ENCODE measurements around the gene DLAT.
"Not testable (repeated sequence)": the region's sequence is repeated elsewhere in the genome, so short reads cannot be mapped to it uniquely, and the experiment has no call there.

DLAT gene

DNA sequence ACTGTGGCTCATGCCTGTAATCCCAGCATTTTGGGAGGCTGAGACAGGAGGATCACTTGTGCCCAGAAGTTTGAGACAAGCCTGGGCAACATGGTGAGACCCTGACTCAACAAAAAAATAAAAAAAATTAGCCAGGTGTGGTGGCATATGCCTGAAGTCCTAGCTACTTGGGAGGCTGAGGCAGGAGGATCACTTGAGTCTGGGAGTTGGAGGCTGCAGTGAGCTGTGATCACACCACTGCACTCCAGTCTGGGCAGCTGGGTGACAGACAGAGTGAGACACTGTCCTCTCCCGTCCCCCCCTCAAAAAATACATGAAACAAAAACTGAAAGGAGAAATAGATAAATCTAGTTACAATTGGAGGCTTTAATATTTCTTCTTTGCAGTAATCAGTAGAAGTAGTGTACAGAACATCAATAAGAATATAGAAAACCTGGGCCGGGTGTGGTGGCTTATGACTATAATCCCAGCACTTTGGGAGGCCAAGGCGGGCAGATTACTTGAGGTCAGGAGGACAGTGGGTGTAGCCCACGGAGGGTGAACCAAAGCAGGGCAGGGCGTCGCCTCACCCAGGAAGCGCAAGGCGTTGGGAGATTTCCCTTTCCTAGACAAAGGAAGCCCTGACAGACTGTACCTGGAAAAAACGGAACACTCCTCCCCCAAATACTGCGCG lies 19.6 kb upstream of the DLAT start:
- DNase-seq (ENCODE audit: low read depth), result no peak

DNA sequence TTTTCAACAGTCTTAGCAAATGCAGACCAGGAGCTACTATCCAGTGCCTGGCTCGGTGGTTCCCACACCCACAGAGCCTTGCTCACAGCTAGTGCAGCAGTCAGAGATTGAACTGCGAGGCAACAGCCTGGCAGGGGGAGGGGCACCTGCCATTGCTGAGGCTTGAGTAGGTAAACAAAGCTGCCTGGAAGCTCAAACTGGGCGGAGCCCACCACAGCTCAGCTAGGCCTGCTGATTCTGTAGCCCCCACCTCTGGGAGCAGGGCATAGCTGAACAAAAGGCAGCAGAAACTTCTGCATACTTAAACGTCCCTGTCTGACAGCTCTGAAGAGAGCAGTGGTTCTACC lies 19.1 kb upstream of the DLAT start:
- DNase-seq (ENCODE audit: low read depth), result not testable (repeated sequence)

- DNase-seq (ENCODE audit: low read depth), result not testable (repeated sequence)
These were observed 13.8 kb upstream of the DLAT start for GRCh38 chr11:112011451-112011850.

GRCh38 chr11:112012874-112013273 lies 12.3 kb upstream of the DLAT start:
- DNase-seq (ENCODE audit: low read depth), result no peak

DNA sequence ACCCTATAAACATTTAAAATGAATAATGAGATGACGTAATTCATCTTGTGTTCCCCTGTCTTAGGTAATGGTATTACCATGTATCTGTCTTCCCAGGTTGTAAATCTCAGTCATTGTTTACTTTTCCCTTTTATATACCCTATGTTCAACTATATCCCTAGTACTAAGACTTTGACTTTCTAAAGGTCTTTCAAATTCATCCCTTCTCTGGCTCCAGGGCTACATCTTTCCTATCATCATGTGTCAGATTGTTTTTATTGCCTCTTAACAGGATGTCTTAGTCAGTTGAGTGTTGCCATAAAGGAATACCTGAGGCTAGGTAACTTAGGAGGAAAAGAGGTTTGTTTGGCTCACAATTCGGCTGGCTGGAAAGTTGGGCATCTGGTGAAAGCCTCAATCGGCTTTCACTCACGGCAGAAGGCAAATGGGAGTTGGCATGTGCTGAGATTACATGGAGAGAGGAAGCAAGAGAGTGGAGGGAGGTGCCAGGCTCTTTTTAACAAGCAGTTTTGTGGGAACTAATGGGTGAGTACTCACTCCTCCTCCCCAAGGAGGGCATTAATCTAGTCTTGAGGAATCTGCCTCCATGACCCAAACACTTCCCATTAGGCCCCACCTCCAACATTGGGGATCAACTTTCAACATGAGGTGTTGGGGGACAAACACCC lies 11.6 kb upstream of the DLAT start:
- no peak for DNase-seq (ENCODE audit: low read depth)

- no peak for DNase-seq (ENCODE audit: low read depth)
These were observed 9.0 kb upstream of the DLAT start for GRCh38 chr11:112016088-112016764.

DNA sequence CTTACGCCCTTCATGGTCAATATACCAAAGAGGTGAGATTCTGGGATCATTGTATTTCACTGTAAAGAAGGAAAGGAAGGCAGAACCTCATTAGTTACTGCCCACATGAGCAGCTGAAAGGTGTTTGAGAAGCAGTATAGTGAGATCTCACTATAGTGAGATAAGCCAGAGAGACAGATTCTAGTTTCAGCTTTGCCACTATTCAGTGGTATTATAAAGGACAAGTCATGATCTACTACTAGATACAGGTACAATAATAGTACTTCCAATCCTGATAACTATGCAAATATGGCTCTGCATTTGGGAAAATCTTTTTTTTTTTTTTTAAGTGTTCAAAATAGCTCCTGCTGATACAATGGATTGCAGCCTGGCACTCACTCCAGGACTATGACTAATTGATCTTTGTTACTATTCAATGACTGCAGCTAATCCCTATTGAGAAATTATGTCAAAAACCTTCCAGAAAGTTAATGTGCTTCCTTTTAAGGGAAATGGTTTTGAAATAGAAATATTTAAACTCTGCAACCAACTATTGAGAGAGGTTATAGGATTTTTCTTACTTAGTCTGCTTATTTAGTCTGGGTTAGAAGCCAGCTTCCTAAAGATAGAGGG lies 8.3 kb upstream of the DLAT start:
- no peak for DNase-seq (ENCODE audit: low read depth)

GRCh38 chr11:112017538-112017937 lies 7.7 kb upstream of the DLAT start:
- no peak for DNase-seq (ENCODE audit: low read depth)

- no peak for DNase-seq (ENCODE audit: low read depth)
These were observed 6.1 kb upstream of the DLAT start for GRCh38 chr11:112019066-112019465.

- DNase-seq (ENCODE audit: low read depth), result no peak
These were observed 2.1 kb upstream of the DLAT start for GRCh38 chr11:112023104-112023503.

DNA sequence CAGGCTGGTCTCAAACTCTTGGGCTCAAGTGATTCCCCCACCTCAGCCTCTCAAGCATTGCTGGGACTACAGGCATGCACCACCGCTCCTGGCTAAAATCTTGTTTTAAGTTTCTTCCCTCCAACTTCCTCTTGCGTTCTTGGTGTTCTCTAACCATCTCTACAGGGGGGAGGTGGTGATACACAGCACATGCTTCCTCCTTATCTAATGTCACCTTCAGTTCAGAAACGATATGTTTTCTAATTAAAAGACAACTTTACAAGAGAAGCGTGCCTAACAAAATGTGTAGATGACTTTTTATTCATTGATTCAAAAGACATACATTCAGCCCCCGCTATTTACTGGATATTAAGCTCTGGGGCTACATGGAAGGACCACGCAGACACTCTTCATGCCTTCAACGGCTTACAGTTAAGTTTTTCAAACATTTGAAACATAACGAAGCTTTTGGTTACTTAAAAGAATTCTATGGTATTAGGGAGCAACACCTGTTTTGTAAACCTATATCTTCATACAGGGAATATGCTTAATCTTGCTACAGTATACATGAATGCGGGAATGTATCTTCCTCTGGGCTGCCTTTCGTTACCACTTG lies 933 bp upstream of the DLAT start:
- no peak for DNase-seq (ENCODE audit: low read depth)

DNA sequence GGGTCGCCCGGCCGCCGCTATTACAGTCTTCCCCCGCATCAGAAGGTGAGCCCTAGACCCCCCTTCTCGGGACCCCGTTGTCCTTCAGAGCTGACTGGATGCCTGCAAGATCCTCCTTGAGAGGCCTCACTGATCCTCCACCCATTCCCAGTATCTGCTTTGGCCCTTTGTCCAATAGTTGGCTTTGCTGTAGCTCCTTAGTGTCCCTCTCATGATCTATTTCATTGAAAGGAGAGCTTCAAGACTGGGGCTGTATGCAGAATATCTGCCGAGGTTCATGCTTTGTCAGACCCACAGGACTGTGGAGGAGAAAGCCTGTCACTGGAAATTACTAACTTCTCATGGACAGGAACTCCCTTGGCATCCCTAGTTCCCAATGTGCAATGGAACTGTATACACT lies 499 bp downstream of the DLAT start:
- no peak for DNase-seq (ENCODE audit: low read depth)

- not testable (repeated sequence) for DNase-seq (ENCODE audit: low read depth)
These were observed 1.7 kb downstream of the DLAT start for GRCh38 chr11:112026784-112027410.

GRCh38 chr11:112029460-112029859 lies 4.3 kb downstream of the DLAT start:
- no peak for DNase-seq (ENCODE audit: low read depth)

GRCh38 chr11:112033902-112034301 lies 8.7 kb downstream of the DLAT start:
- no peak for DNase-seq (ENCODE audit: low read depth)

DNA sequence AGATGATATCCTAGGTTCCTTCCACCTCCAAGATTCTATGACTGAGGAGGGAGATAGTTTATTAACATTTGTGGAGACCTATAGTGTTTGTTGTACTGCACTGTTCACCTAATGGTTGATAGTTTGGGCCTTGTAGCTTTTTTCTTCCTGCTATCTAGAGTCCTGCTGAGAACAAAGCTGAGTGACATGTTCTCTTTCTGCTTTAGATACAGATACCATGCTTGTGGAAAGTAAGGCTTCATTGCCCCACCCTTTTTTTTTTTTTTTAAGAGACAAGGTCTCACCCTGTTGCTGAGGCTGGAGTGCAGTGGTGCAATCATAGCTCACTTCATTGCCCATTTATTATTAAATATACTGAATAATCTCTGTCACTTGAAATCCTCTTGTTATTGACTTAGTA lies 12.3 kb downstream of the DLAT start:
- no peak for DNase-seq (ENCODE audit: low read depth)

DNA sequence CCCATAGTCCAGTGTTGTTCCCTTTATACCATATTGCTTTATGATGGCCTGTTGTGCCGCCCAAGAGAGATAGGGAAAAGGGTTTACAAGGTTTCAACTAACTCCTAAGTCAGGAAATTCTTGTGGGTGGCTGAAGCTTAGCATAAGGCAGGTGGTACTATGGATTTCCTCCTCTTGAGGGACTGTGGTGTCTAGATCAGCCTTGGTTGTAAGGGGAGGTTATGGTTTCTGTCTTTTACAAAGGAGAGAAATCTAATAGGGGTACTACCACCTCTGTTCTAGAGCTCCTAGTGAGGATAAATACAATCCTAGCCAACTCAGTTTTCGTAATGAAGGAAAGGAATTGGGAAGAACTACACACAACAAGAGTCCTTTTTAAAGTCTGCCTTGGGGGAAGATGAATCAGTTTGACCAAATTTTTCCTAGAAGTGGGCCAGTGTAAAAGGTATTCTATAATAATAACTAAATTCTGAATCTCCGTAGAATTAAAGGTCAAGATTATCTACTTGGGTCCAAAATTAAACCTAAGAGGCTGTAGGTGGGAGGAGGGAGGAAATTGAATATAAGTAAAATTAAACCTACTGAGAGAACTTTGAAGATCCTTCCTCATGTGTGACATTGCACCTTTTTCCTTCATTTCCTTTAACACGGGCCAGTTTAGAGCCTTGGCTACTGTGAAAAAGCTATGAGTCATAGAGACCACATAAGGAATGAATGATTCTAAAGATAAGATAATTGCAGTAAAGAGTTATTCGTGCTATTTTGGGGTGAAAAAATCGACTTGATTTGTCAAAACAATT lies 17.2 kb downstream of the DLAT start:
- no peak for DNase-seq (ENCODE audit: low read depth)

DNA sequence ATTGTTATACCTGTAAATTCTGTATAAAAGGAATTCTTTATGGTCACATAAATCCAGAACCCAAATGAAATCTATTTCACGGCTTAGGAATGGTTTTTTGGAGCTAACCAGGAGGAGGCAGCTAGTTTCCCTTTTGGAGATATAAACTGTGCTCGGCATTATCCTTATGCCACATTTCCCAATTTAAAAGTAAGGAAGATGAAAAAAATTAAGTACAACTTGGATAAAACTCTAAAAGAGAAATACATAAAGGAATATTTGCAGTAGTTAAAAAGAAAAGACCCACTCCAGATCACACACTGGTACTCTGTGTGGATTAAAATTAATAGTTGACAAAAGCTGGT lies 17.7 kb downstream of the DLAT start:
- no peak for DNase-seq (ENCODE audit: low read depth)

DNA sequence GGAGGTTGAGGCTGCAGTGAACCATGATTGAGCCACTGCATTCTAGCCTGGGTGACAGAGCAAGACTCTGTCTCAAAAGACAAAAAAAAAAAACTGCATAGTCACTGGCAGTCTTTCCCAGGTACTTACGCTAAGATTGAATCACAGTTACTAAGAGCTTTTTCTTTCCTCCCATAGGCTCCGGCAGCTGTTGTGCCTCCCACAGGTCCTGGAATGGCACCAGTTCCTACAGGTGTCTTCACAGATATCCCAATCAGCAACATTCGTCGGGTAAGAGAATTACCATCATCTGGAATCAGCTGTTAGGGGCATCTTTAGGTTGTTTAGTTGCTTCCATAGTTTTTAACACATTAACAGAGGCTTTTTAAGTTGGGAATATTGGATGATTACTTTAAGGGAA lies 19.8 kb downstream of the DLAT start:
- DNase-seq (ENCODE audit: low read depth), result no peak

DNA sequence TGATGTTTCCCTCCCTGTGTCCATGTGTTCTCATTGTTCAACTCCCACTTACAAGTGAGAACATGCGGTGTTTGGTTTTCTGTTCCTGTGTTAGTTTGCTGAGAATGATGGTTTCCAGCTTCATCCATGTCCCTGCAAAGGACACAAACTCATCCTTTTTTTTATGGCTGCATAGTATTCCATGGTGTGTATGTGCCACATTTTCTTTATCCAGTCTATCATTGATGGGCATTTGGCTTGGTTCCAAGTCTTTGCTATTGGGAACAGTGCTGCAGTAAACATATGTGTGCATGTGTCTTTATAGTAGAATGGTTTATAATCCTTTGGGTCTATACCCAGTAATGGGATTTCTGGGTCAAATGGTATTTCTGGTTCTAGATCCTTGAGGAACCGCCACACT lies 21.4 kb downstream of the DLAT start:
- not testable (repeated sequence) for DNase-seq (ENCODE audit: low read depth)

DNA sequence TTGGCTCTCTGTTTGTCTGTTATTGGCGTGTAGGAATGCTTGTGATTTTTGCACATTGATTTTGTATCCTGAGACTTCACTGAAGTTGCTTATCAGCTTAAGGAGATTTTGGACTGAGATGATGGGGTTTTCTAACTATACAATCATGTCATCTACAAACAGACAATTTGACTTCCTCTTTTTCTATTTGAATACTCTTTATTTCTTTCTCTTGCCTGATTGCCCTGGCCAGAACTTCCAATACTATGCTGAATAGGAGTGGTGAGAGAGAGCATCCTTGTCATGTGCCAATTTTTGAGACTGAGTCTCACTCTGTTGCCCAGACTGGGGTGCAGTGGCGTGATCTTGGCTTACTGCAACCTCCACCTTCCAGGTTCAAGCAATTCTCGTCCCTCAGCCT lies 23.0 kb downstream of the DLAT start:
- DNase-seq (ENCODE audit: low read depth), result not testable (repeated sequence)

- DNase-seq (ENCODE audit: low read depth), result no peak
These were observed 24.6 kb downstream of the DLAT start for GRCh38 chr11:112049777-112050176.
